ENCODE data around the gene IQCE. TPM values are rescaled to one million over a fixed set of nuclear protein-coding genes. Genes with fewer than 3 reads are reported as not detected.
A peak's percentile ranks its signal among the peaks of the same experiment; 100 is the strongest.

Gene IQCE
- total RNA-seq, result 8.2 and 13.3 TPM in 2 replicates
- 10.0 and 11.8 TPM in 2 replicates for polyA plus RNA-seq

- no peak for TF ChIP-seq CTCF (IDR thresholded peaks at IDR 0.05; ENCODE audit: poor library complexity)
- TF ChIP-seq EZH2 (IDR thresholded peaks at IDR 0.05; ENCODE audit: borderline replicate concordance), result no peak
- no peak for TF ChIP-seq EZH2phosphoT487 (IDR thresholded peaks at IDR 0.05; ENCODE audit: low read depth, severe bottlenecking, unreplicated experiment)
- 4% methylated on average over 65 of the region's 66 CpGs for WGBS (ENCODE audit: low lambda C conversion rate, missing lambda C conversion rate)
- Histone ChIP-seq H3K27ac (peak within 1 kb of the TSS; percentile 84), H3K4me2 (peak within 1 kb of the TSS; percentile 95), H3K9me2 (replicated peaks; ENCODE audit: insufficient read depth) (no peaks in the 10 kb centered on the region), H3K79me2 (peaks cover 53% of the 10 kb centered on the region), H3K4me1 (ENCODE audit: insufficient read depth) (peaks cover 16% of the 10 kb centered on the region), H2AFZ (peak within 1 kb of the TSS; percentile 58), H3K36me3 (replicated peaks; ENCODE audit: insufficient read depth, low read depth) (no peaks in the 10 kb centered on the region), H4K20me1 (ENCODE audit: insufficient read depth, poor library complexity, severe bottlenecking) (no peaks in the 10 kb centered on the region), H3K27me3 (no peaks in the 10 kb centered on the region), H3K9me3 (ENCODE audit: low read depth) (no peaks in the 10 kb centered on the region), H3K4me3 (peak within 1 kb of the TSS; percentile 68)
- peak; percentile 96 for DNase-seq (ENCODE audit: low spot score)
Observed at GRCh38 chr7:2558629-2559282, at the start of gene IQCE. Gene IQCE (plus strand): TSS chr7:2558979. CDS start chr7:2559182, 203 bp downstream.

GRCh38 chr7:2509298-2509906, 49.4 kb upstream of the IQCE start:
- H3K36me3 ChIP-seq (replicated peaks; ENCODE audit: insufficient read depth, low read depth), result no peaks in the 10 kb centered on the region
- no peaks in the 10 kb centered on the region for H3K79me2 ChIP-seq
- no peak for DNase-seq (ENCODE audit: low spot score)
- WGBS (ENCODE audit: low lambda C conversion rate, missing lambda C conversion rate), result 84% methylated on average over 22 of the region's 23 CpGs
- H3K27me3 ChIP-seq, result no peaks in the 10 kb centered on the region
- no peak overlapping the region for H3K27ac ChIP-seq
- H2AFZ ChIP-seq, result no peak overlapping the region
- no peaks in the 10 kb centered on the region for H3K9me3 ChIP-seq (ENCODE audit: low read depth)
- no peak for TF ChIP-seq EZH2 (IDR thresholded peaks at IDR 0.05; ENCODE audit: borderline replicate concordance)
- TF ChIP-seq CTCF (IDR thresholded peaks at IDR 0.05; ENCODE audit: poor library complexity), result no peak
- TF ChIP-seq EZH2phosphoT487 (IDR thresholded peaks at IDR 0.05; ENCODE audit: low read depth, severe bottlenecking, unreplicated experiment), result no peak
- H3K9me2 ChIP-seq (replicated peaks; ENCODE audit: insufficient read depth), result no peaks in the 10 kb centered on the region
- H3K4me1 ChIP-seq (ENCODE audit: insufficient read depth), result peaks cover 9% of the 10 kb centered on the region
- H3K4me2 ChIP-seq, result no peak overlapping the region
- no peak overlapping the region for H3K4me3 ChIP-seq
- H4K20me1 ChIP-seq (ENCODE audit: insufficient read depth, poor library complexity, severe bottlenecking), result no peaks in the 10 kb centered on the region

DNA sequence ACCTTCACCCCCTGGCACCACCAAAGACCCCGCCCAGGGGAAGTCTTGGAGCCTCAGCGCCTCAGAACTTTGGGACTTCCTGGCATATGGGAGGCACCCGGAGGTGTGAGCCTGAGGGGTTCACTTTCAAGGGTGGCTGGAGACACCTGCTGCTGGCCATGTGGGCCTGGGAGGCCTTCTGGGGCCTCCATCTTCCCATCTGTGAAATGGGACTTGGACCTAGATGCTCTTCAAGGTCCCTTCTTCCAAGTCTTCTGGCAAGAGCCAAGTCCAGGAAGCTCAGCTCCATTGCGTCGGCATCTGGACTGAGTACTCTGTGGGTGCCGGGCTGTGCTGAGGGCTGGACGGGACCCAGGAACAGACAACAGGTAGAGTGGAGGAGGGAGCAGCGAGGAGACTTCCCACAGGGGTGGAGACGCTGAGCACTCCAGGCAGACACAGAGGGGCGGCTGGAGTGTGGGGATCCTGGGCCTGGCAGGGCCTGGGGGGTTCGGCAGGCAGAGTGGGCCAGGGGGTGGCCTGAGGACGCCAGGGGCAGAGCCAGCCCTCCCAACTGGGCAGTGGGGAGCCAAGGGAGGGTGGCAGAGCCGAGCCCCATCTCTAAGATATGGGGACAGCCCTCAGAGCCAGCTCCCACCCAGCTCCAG, 48.5 kb upstream of the IQCE start:
- Histone ChIP-seq H2AFZ (no peak overlapping the region), H3K4me3 (no peak overlapping the region), H3K27ac (no peak overlapping the region), H3K9me2 (replicated peaks; ENCODE audit: insufficient read depth) (no peaks in the 10 kb centered on the region), H3K4me1 (ENCODE audit: insufficient read depth) (peaks cover 9% of the 10 kb centered on the region), H3K27me3 (no peaks in the 10 kb centered on the region), H3K4me2 (no peak overlapping the region), H3K9me3 (ENCODE audit: low read depth) (no peaks in the 10 kb centered on the region), H4K20me1 (ENCODE audit: insufficient read depth, poor library complexity, severe bottlenecking) (no peaks in the 10 kb centered on the region), H3K36me3 (replicated peaks; ENCODE audit: insufficient read depth, low read depth) (no peaks in the 10 kb centered on the region), H3K79me2 (no peaks in the 10 kb centered on the region)
- whole genome bisulfite sequencing (ENCODE audit: low lambda C conversion rate, missing lambda C conversion rate), result 92% methylated on average over 11 of the region's 13 CpGs
- DNase-seq (ENCODE audit: low spot score), result no peak
- TF ChIP-seq EZH2phosphoT487 (IDR thresholded peaks at IDR 0.05; ENCODE audit: low read depth, severe bottlenecking, unreplicated experiment), result no peak
- TF ChIP-seq CTCF (IDR thresholded peaks at IDR 0.05; ENCODE audit: poor library complexity), result no peak
- TF ChIP-seq EZH2 (IDR thresholded peaks at IDR 0.05; ENCODE audit: borderline replicate concordance), result no peak
